ENCODE data around the gene SLCO2B1. TPM values are rescaled to one million over a fixed set of nuclear protein-coding genes. Genes with fewer than 3 reads are reported as not detected.

The SLCO2B1 gene
- total and polyA plus RNA-seq, 4 experiments from 2014 or later, result 2.4 to 2.8 TPM; not detected in 2

DNA sequence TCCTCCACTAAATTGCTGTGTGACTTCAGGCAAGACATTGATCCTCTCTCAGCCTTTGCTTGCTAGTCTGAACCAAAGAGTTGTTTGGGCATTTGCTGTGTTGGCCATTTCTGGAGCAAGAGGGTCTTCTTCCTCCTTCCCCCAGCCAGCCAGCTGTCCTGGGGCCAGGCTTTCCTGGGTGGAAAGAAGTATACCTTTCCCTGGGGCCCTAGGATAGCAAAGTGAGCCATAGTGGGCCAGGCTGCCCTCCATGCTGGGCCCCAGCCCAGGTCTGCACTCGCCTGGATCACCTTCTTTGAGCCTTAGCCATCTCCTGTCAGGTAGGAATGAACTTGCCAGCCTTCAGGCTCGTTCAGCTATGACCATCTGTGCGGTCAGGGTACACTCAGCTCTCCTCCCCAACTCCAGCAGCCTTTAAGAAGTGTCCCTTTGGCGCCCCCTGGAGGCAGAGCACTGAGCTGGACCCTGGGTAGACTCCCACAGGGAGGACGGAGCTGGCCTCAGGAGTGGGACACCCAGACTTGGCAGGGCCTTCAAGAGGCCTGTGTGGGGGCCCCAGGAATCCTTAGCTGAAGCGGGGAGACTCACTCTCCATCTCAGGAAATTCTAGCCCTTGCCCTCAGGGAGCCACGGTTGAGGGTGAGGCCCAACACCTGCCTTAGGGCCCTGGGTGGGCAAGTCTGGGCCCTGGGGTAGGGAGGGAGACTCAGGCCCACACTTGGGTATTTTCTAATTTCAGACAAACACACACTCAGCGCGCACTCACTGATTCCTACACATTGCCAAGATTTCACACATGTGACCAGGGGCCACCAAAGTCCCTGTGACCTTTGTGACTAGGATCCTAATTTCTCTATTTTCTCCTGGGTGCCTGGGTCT lies 54.0 kb downstream of the SLCO2B1 start:
- Histone ChIP-seq H3K27ac (ENCODE audit: low read depth, low read length) (no peak overlapping the region), H3K36me3 (ENCODE audit: insufficient read depth, low read length) (no peaks in the 10 kb centered on the region), H3K9me3 (ENCODE audit: control insufficient read depth in 1 of 2, low read length in 2 of 2) (no peaks in the 10 kb centered on the region), H3K27me3 (ENCODE audit: insufficient read depth, low read length) (no peaks in the 10 kb centered on the region), H3K4me1 (ENCODE audit: insufficient read depth, low read length) (no peaks in the 10 kb centered on the region), H3K4me3 (ENCODE audit: low read length in 2 of 2) (no peak overlapping the region)
- ChIA-PET POLR2A (ENCODE audit: partially characterized antibody) (interaction anchor here (0.6 to 1.4 kb wide), 4 partner anchors 11 to 1796 kb away, joined by 3 to 15 read pairs (median 5); no protein-coding TSS in a partner anchor), CTCF (ENCODE audit: partially characterized antibody) (interaction anchor here (0.5 to 15.9 kb wide), 41 partner anchors 8 to 1420 kb away, joined by 3 to 560 read pairs (median 4); partner anchors contain the start of genes SLCO2B1 and TPBGL)
- peaks cover 3 to 7% of the 10 kb centered on the region in 2 donors for H3K27me3 Mint-ChIP-seq
- no peak overlapping the region for H3K4me3 Mint-ChIP-seq
- H3K9me3 Mint-ChIP-seq, result no peaks in the 10 kb centered on the region
- intact Hi-C loops (cut with micrococcal nuclease), result loop anchor here (1.0 to 2.0 kb wide), 2 partner anchors 44 to 276 kb away; no protein-coding TSS in a partner anchor
- H3K4me1 Mint-ChIP-seq, result no peaks in the 10 kb centered on the region
- DNase-seq, result peak; percentile 61 to 75 (median 68)
- H3K36me3 Mint-ChIP-seq, result no peaks in the 10 kb centered on the region
- no peak overlapping the region for H3K27ac Mint-ChIP-seq

- H3K27me3 Mint-ChIP-seq, result peaks cover 3 to 5% of the 10 kb centered on the region in 2 donors
- CTCF ChIA-PET (ENCODE audit: partially characterized antibody), result interaction anchor here (0.5 to 15.9 kb wide), 38 partner anchors 7 to 939 kb away, joined by 3 to 560 read pairs (median 4); partner anchors contain the start of genes SLCO2B1 and TPBGL
- H3K9me3 Mint-ChIP-seq, result no peaks in the 10 kb centered on the region
- Histone ChIP-seq H3K4me1 (ENCODE audit: insufficient read depth, low read length) (no peaks in the 10 kb centered on the region), H3K4me3 (ENCODE audit: low read length in 2 of 2) (no peak overlapping the region), H3K27me3 (ENCODE audit: insufficient read depth, low read length) (no peaks in the 10 kb centered on the region), H3K27ac (ENCODE audit: low read depth, low read length) (no peak overlapping the region), H3K36me3 (ENCODE audit: insufficient read depth, low read length) (no peaks in the 10 kb centered on the region), H3K9me3 (ENCODE audit: control insufficient read depth in 1 of 2, low read length in 2 of 2) (no peaks in the 10 kb centered on the region)
- POLR2A ChIA-PET (ENCODE audit: partially characterized antibody), result interaction anchor here (0.6 to 1.4 kb wide), 3 partner anchors 10 to 65 kb away, joined by 3 to 15 read pairs (median 7); no protein-coding TSS in a partner anchor
- H3K36me3 Mint-ChIP-seq, result no peaks in the 10 kb centered on the region
- H3K4me3 Mint-ChIP-seq, result no peak overlapping the region
- no peak overlapping the region for H3K27ac Mint-ChIP-seq
- intact Hi-C loops (cut with micrococcal nuclease), result loop anchor here (1.0 to 2.0 kb wide), 2 partner anchors 43 to 276 kb away; no protein-coding TSS in a partner anchor
- DNase-seq, result no peak
- H3K4me1 Mint-ChIP-seq, result no peaks in the 10 kb centered on the region
These were observed 54.7 kb downstream of the SLCO2B1 start for GRCh38 chr11:75205564-75206020.

DNA sequence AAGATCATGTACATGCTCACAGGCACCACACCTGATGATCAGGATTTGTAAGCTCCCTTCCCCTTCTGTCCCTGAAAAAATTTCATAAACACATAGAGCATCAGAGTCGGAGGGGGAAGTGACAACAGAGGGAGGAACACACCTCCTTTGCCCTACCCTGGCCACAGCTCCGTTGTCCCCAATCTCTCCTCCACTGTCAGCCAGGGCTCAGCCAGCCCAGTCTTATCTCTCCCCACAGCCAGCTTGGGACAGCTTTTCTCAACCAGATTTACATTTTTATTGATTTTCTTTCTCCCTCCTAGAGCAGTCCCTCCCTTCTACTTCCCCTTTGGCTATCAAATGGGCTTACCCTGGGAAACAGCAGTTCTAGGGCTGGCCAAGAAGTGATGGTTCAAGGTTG lies 57.5 kb downstream of the SLCO2B1 start:
- peaks cover 3 to 19% of the 10 kb centered on the region in 2 donors for H3K27me3 Mint-ChIP-seq
- CTCF ChIA-PET (ENCODE audit: partially characterized antibody), result interaction anchor here (1.3 to 15.9 kb wide), 4 partner anchors 23 to 65 kb away, joined by 4 to 560 read pairs (median 18); partner anchors contain the start of gene SLCO2B1
- intact Hi-C loops (cut with micrococcal nuclease), result no loop called here
- H3K27me3 ChIP-seq (ENCODE audit: insufficient read depth, low read length), result no peaks in the 10 kb centered on the region
- H3K4me3 Mint-ChIP-seq, result no peak overlapping the region
- no peaks in the 10 kb centered on the region for H3K4me1 Mint-ChIP-seq
- no peaks in the 10 kb centered on the region for H3K9me3 ChIP-seq (ENCODE audit: control insufficient read depth in 1 of 2, low read length in 2 of 2)
- H3K27ac ChIP-seq (ENCODE audit: low read depth, low read length), result no peak overlapping the region
- H3K36me3 ChIP-seq (ENCODE audit: insufficient read depth, low read length), result no peaks in the 10 kb centered on the region
- no peak overlapping the region for H3K27ac Mint-ChIP-seq
- POLR2A ChIA-PET (ENCODE audit: partially characterized antibody), result no interaction called here
- H3K4me1 ChIP-seq (ENCODE audit: insufficient read depth, low read length), result no peaks in the 10 kb centered on the region
- no peak for DNase-seq
- no peaks in the 10 kb centered on the region for H3K36me3 Mint-ChIP-seq
- H3K4me3 ChIP-seq (ENCODE audit: low read length in 2 of 2), result no peak overlapping the region
- H3K9me3 Mint-ChIP-seq, result no peaks in the 10 kb centered on the region

- Mint-ChIP-seq H3K27ac (no peak overlapping the region), H3K4me1 (no peaks in the 10 kb centered on the region), H3K9me3 (peaks cover 0 to 5% (median 0%) of the 10 kb centered on the region in 8 donors), H3K4me3 (no peak overlapping the region), H3K36me3 (no peaks in the 10 kb centered on the region), H3K27me3 (peaks cover 7 to 28% of the 10 kb centered on the region in 2 donors)
- ChIA-PET POLR2A (ENCODE audit: partially characterized antibody) (no interaction called here), CTCF (ENCODE audit: partially characterized antibody) (interaction anchor here (0.7 to 15.9 kb wide), 5 partner anchors 7 to 68 kb away, joined by 3 to 560 read pairs (median 3); partner anchors contain the start of gene SLCO2B1)
- intact Hi-C loops (cut with micrococcal nuclease), result no loop called here
- Histone ChIP-seq H3K27me3 (ENCODE audit: insufficient read depth, low read length) (no peaks in the 10 kb centered on the region), H3K4me1 (ENCODE audit: insufficient read depth, low read length) (no peaks in the 10 kb centered on the region), H3K4me3 (ENCODE audit: low read length in 2 of 2) (no peak overlapping the region), H3K9me3 (ENCODE audit: control insufficient read depth in 1 of 2, low read length in 2 of 2) (no peaks in the 10 kb centered on the region), H3K36me3 (ENCODE audit: insufficient read depth, low read length) (no peaks in the 10 kb centered on the region), H3K27ac (ENCODE audit: low read depth, low read length) (no peak overlapping the region)
- DNase-seq, result no peak
These were observed 61.5 kb downstream of the SLCO2B1 start for GRCh38 chr11:75212411-75212810.

DNA sequence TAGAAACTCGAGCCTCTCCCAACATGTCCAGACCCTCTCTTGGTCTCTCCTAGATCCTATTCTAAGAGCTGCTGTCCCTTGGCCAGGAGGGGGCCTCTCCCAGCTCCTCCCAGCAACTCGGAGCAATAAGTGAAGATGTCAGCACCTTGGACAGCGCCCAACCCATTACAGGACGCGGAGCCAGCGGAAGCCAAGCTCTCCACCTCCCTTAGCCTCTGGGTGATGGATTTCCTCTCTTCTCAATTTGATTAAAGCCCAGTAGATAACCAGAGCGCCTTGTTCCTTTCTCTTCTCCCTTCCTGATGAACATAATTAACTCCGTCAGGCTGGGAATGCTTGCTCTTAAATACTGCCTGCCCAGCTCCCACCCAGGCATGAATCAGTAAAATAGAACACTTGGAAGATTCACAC lies 63.5 kb downstream of the SLCO2B1 start:
- Mint-ChIP-seq H3K9me3 (peaks cover 0 to 5% (median 0%) of the 10 kb centered on the region in 8 donors), H3K4me3 (no peak overlapping the region), H3K36me3 (no peaks in the 10 kb centered on the region), H3K27me3 (peaks cover 9 to 35% of the 10 kb centered on the region in 2 donors), H3K4me1 (no peaks in the 10 kb centered on the region), H3K27ac (no peak overlapping the region)
- CTCF ChIA-PET (ENCODE audit: partially characterized antibody), result interaction anchor here (0.8 to 2.0 kb wide), 9 partner anchors 9 to 183 kb away, joined by 3 to 11 read pairs (median 3); no protein-coding TSS in a partner anchor
- H3K27ac ChIP-seq (ENCODE audit: low read depth, low read length), result no peak overlapping the region
- no peaks in the 10 kb centered on the region for H3K4me1 ChIP-seq (ENCODE audit: insufficient read depth, low read length)
- intact Hi-C loops (cut with micrococcal nuclease), result no loop called here
- POLR2A ChIA-PET (ENCODE audit: partially characterized antibody), result no interaction called here
- DNase-seq, result peak; percentile 64 to 75 (median 67)
- H3K4me3 ChIP-seq (ENCODE audit: low read length in 2 of 2), result no peak overlapping the region
- no peaks in the 10 kb centered on the region for H3K27me3 ChIP-seq (ENCODE audit: insufficient read depth, low read length)
- no peaks in the 10 kb centered on the region for H3K9me3 ChIP-seq (ENCODE audit: control insufficient read depth in 1 of 2, low read length in 2 of 2)
- no peaks in the 10 kb centered on the region for H3K36me3 ChIP-seq (ENCODE audit: insufficient read depth, low read length)

- no peaks in the 10 kb centered on the region for H3K36me3 ChIP-seq (ENCODE audit: insufficient read depth, low read length)
- POLR2A ChIA-PET (ENCODE audit: partially characterized antibody), result no interaction called here
These were observed 63.9 kb downstream of the SLCO2B1 start for GRCh38 chr11:75214843-75215242.

DNA sequence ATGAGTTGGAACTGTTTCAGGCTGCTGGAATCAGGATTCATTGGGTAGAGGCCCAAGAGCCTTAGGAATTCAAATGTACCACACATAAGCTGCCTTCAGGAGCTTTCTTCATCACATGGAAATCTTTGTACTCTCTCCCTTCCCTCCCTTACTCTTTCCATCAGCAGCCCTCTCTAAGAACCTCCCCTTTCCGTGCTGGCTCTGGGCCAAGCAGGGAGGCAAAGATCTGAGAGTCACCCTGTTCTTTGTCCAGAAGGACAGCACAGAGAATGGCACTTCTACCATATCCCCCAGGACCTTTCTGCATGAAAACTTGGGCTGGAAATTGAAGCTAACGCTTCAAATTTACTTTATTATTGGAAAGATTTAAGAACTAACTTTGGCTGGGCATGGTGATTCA lies 69.0 kb downstream of the SLCO2B1 start:
- no peaks in the 10 kb centered on the region for H3K27me3 ChIP-seq (ENCODE audit: insufficient read depth, low read length)
- peaks cover 0 to 6% (median 0%) of the 10 kb centered on the region in 8 donors for H3K9me3 Mint-ChIP-seq
- CTCF ChIA-PET (ENCODE audit: partially characterized antibody), result interaction anchor here (1.3 kb wide), 1 partner anchor 77 kb away, joined by 6 read pairs; no protein-coding TSS in a partner anchor
- no peak overlapping the region for H3K27ac Mint-ChIP-seq
- no peak overlapping the region for H3K4me3 Mint-ChIP-seq
- intact Hi-C loops (cut with micrococcal nuclease), result no loop called here
- H3K36me3 Mint-ChIP-seq, result no peaks in the 10 kb centered on the region
- no peak overlapping the region for H3K27ac ChIP-seq (ENCODE audit: low read depth, low read length)
- no peaks in the 10 kb centered on the region for H3K4me1 ChIP-seq (ENCODE audit: insufficient read depth, low read length)
- H3K27me3 Mint-ChIP-seq, result peaks cover 9 to 22% of the 10 kb centered on the region in 2 donors
- POLR2A ChIA-PET (ENCODE audit: partially characterized antibody), result no interaction called here
- H3K4me3 ChIP-seq (ENCODE audit: low read length in 2 of 2), result no peak overlapping the region
- no peaks in the 10 kb centered on the region for H3K36me3 ChIP-seq (ENCODE audit: insufficient read depth, low read length)
- DNase-seq, result no peak
- H3K9me3 ChIP-seq (ENCODE audit: control insufficient read depth in 1 of 2, low read length in 2 of 2), result no peaks in the 10 kb centered on the region
- H3K4me1 Mint-ChIP-seq, result no peaks in the 10 kb centered on the region

More at GRCh38 chr11:75214843-75215242, 63.9 kb downstream of the SLCO2B1 start:
- Mint-ChIP-seq H3K27ac (no peak overlapping the region), H3K27me3 (peaks cover 9 to 35% of the 10 kb centered on the region in 2 donors), H3K4me3 (no peak overlapping the region), H3K4me1 (no peaks in the 10 kb centered on the region), H3K36me3 (no peaks in the 10 kb centered on the region), H3K9me3 (peaks cover 0 to 5% (median 0%) of the 10 kb centered on the region in 8 donors)
- H3K27me3 ChIP-seq (ENCODE audit: insufficient read depth, low read length), result no peaks in the 10 kb centered on the region
- H3K4me3 ChIP-seq (ENCODE audit: low read length in 2 of 2), result no peak overlapping the region
- no peaks in the 10 kb centered on the region for H3K9me3 ChIP-seq (ENCODE audit: control insufficient read depth in 1 of 2, low read length in 2 of 2)
- no peak for DNase-seq
- no peak overlapping the region for H3K27ac ChIP-seq (ENCODE audit: low read depth, low read length)
- intact Hi-C loops (cut with micrococcal nuclease), result no loop called here
- CTCF ChIA-PET (ENCODE audit: partially characterized antibody), result interaction anchor here (0.8 to 2.0 kb wide), 9 partner anchors 9 to 184 kb away, joined by 3 to 11 read pairs (median 3); no protein-coding TSS in a partner anchor
- H3K4me1 ChIP-seq (ENCODE audit: insufficient read depth, low read length), result no peaks in the 10 kb centered on the region
